NOMO-1 (cell line): Measurements from ENCODE around the gene C14orf180.

Experiments
- DNase-seq, 2 experiments: peaks; one replicate each; lab custom pipeline; 2025; ENCODE audit not compliant: unreplicated experiment in 2 of 2; lab: John Stamatoyannopoulos, UW

The C14orf180 gene

DNA sequence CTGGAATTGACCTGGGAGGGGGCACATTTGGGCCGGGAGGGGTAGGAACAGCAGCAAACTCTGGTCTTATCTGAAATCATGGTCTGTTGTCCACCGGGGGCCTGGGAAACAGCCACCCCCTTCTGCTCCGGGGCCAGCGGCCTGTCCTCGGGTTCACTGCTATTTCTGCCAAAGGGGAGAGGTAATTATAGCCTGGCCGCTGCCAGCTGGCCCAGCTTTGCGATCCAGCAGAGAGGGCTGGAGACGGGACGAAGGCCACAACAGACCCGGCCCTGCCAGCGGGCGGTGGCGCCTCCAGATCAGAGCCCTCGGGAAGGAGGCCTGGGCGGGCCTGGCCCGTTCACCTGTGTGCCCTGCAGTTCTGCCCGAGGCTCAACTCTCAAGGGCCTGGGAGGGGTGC, at the start of gene C14orf180:
Gene C14orf180, plus strand, starts transcription at position 258 of the 400 bp plus-strand sequence. CDS start 6,667 bp downstream, outside the sequence.
- no peak for DNase-seq

- no peak for DNase-seq
These were observed 48.9 kb upstream of the C14orf180 start for GRCh38 chr14:104530646-104531045.

DNA sequence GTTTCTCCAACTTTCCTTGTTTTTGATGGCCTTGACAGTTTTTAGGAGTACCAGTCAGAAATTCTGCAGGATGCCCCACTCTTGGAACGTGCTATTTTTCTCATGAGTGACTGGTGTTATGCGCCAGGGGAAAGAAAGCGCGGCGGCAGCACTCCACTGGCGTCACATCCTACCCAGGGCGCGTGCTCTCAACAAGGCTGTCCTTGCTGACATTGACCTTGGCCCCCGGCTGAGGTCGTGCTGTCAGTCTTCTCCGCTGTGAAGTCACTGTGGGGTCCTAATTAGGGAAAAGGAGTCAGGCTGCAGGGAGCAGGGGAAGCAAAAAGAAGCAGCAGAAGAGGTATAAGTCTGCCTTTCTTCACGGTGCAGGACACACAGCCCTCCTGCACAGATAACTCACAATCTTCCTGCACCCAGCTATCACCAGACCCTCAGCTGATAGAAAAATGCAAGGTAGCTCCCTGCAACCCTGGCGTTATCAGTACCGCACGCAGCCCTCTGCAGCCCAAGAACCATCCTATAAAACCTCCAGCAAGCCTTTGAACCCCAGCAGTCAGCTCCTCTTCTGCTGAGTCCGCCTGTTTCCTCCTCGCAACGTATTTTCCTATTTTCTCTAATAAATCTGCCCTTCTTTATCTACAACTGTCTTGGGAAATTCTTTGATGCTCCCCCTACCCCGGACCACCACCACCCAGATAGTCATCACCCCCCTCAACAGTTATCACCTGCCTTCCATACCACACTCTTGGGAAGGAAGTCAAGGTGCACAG, 48.0 kb upstream of the C14orf180 start:
- no peak for DNase-seq

GRCh38 chr14:104532191-104532555, 47.4 kb upstream of the C14orf180 start:
- DNase-seq = no peak

DNA sequence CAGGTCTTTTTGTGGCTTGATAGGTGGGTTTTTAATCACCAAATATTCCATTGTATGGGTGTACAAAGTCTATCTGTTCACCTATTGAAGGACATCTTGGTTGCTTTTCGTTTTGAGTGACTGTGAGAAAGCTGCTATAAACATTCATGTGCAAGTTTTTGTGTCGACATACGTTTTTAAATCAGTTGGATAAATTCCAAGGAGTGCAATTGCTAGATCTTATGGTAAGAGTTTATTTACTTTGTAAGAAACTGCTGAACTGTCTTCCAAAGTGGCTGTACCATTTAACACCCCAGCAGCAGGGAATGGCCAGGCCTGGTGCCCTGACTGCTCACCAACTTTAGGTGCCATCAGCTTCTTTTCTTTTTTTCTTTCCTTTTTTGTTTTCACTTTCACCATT, 45.5 kb upstream of the C14orf180 start:
- no peak for DNase-seq

DNA sequence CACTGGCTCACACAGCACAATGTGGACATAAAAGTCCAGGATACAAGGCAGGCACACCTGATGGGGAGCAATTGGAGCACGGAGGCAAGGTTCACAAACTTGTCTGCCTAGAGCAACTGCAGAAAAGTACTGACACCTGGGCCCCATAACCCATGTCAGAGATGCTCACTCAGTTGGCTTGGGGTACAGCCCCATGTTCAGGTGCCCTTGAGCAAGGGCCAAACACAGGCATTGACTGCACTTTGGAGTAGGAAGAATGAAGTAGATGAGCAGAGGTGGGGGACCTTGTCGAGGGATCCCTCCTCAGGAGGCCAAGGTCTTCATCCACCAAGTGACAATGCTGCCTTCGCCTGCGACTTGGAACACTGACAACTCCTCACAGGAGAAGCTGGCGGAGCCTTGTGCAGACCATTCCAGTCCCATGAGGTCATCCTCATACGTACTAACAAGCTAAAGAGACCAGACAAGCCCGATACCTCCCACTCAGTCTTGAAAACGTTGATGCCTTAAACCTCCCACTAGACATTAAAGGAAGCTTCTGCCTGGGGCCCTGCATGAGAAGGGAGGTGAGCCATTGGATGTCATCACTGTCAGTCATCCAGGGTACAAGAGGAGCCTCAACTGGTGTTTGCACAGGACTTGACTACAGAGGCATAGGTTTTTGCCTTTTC, 42.5 kb upstream of the C14orf180 start:
- no peak for DNase-seq

DNA sequence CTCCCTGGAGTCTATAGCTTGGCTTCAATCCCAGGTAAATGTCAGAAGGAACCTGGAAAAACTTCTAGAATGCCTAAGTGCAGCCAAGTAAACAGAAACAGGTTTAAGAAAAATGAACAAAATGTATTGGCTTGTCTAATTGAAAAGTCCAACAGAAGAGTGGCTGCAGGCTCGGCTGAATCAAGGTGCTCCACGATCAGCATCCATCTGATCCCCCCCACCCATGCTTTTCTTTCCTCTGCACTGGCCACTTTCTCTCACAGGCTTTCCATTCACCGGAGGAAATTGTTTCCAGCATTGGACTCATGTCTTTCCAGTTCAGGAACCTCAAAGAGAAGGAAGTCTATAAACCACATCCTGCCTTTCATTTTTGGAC, 42.0 kb upstream of the C14orf180 start:
- DNase-seq = no peak

GRCh38 chr14:104541905-104542465, 37.6 kb upstream of the C14orf180 start:
- DNase-seq = no peak

GRCh38 chr14:104542871-104543830, 36.4 kb upstream of the C14orf180 start:
- DNase-seq = no peak

GRCh38 chr14:104544362-104544961, 35.1 kb upstream of the C14orf180 start:
- no peak for DNase-seq

DNA sequence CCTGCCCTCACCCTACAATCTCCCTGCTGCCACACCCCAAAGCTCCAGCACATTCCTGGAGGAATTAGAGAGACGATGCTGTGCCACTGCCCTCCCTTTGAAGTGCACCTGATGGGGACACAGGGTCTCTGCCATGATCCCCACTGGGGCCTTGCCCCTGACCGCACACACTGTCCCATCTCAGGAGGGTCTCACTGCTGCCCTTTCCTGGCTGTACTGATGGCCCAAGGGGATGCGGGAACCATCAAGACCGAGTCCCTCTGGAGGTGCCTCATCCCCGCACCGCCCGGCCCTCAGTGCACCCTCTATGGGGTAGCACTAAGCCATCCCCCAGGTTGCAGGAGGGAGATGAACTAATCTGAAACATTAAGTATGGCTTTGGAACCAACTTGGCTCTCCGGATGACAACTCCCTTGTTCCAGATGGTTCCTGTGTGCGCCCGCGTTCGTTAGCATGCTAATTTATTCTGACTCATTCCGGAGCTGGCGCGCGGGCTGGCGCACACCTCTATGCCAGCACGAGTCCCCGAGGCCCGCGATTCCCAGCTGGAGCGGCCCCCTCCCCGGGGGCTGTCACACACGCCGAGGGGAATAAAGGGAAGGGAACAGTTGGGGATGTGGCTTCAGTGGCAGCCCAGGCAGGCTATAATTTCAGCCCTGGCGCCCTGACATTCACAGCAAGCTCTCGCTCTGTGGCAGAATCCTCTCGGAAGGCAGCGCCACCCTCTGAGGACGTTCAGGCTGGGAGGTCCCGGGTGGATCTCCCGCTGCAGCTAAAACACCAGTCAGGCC, 34.2 kb upstream of the C14orf180 start:
- no peak for DNase-seq

DNA sequence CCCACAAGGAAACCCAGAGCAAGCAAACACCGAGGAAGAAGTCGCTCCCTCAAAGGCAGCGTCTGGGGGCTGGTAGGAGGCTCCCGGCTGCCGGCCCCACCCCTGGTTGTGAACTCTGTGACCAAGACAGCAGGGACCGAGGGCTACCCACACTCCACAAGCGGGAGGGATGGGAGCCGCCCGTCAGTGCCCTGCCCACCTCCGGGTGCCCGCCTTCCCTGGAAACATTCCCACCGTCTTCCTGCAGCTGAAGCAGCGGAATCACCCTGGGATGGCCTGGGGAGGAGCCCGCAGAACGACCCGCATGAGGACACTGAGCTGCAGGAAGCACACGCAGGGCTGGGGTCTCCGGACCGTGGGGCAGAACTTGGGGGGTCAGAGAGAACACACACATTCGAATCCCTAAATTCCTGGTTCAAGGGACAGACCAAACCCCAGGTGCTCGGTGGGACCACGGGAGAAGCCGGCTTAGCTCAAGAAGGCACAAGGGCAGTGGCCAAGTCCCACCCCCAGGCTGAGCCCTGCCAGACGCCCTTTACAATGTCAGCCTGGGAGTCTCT, 33.5 kb upstream of the C14orf180 start:
- no peak for DNase-seq

DNA sequence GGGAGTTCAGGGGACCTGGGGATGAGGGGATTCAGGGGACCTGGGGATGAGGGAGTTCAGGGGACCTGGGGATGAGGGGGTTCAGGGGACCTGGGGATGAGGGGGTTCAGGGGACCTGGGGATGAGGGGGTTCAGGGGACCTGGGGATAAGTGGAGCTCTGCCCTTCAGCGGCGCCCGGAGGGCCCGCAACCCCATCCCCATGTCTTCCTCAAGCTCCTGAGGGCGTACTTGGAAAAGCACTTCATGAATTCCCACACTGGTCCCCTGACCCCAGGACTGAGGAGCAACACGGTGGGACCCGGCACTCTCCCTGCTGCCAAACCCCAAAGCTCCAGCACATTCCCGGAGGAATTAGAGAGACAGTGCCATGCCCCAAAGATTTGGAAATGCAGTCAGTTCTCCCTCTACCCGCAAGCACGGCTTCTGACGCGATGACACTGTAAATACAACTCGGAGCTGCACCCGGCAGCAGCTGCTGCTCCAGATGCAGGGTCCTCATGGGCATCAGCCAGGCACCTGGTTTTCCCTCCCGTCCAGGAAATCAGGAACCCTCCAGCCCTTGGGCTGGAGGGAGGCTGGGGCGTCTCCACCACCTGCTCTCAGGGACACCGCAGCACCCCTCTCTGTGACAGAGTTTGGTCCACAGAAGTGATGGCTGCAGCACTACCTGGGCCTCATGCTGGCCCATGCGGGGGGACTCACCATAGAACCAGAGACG, 32.8 kb upstream of the C14orf180 start:
- no peak for DNase-seq

GRCh38 chr14:104547310-104547997, 32.1 kb upstream of the C14orf180 start:
- no peak for DNase-seq

GRCh38 chr14:104547998-104548700, 31.4 kb upstream of the C14orf180 start:
- no peak for DNase-seq

DNA sequence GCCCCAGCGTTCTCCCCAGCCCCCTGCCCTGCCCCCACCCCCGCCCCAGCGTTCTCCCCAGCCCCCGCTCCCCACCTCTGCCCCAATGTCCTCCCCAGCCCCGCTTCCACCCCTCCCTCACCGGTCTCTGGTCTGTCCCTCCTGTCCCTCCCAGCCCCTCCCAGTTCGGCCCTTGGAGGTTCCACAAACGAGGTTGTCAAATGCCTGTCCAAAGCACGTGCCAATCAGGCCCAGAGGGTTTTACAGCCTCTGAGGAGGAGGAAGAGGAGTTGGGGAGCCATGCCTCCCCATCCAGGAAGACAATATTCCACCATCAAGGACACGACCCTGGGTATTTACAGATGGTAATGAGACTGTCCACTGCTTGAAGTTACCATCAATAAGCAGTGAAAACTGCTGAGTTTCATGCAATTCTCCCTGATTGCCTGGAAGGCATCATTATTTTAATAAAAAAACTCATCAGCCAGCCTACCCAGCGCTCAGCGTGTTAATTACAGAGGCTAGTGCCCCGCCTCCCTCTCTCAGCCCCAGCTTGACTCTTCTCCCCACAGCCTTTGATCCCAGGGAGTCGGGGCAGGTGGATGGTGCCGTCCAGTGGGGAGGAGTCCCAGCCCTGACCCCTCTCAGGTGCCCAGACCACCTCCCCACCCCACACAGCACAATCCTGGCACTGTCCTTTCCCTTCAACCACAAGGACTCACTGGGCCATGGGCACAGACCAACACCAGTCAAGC, 30.6 kb upstream of the C14orf180 start:
- no peak for DNase-seq
